ENCODE results near the gene FBXO22.

FBXO22 gene

GRCh38 chr15:75989045-75989444 is 85.4 kb downstream of the FBXO22 start:
- no peak for DNase-seq
- no peak overlapping the region for H3K4me3 ChIP-seq
- intact Hi-C loops (cut with DNase I; ENCODE audit: low total_unique reads): no loop called here
- H3K27me3 ChIP-seq: no peaks in the 10 kb centered on the region
- no peaks in the 10 kb centered on the region for H3K36me3 ChIP-seq
- TF ChIP-seq, protein P1, sequence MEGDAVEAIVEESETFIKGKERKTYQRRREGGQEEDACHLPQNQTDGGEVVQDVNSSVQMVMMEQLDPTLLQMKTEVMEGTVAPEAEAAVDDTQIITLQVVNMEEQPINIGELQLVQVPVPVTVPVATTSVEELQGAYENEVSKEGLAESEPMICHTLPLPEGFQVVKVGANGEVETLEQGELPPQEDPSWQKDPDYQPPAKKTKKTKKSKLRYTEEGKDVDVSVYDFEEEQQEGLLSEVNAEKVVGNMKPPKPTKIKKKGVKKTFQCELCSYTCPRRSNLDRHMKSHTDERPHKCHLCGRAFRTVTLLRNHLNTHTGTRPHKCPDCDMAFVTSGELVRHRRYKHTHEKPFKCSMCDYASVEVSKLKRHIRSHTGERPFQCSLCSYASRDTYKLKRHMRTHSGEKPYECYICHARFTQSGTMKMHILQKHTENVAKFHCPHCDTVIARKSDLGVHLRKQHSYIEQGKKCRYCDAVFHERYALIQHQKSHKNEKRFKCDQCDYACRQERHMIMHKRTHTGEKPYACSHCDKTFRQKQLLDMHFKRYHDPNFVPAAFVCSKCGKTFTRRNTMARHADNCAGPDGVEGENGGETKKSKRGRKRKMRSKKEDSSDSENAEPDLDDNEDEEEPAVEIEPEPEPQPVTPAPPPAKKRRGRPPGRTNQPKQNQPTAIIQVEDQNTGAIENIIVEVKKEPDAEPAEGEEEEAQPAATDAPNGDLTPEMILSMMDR (IDR thresholded peaks at IDR 0.05): no peak
- peaks cover 0 to 8% (median 5%) of the 10 kb centered on the region in 3 donors for H3K9me3 ChIP-seq
- no peaks in the 10 kb centered on the region for H3K4me1 ChIP-seq
- no peak overlapping the region for H3K27ac ChIP-seq

- Histone ChIP-seq H3K4me1 (no peaks in the 10 kb centered on the region), H3K27ac (no peak overlapping the region), H3K27me3 (no peaks in the 10 kb centered on the region), H3K36me3 (no peaks in the 10 kb centered on the region), H3K9me3 (peaks cover 0 to 11% (median 5%) of the 10 kb centered on the region in 3 donors), H3K4me3 (no peak overlapping the region)
- TF ChIP-seq, protein P1 (IDR thresholded peaks at IDR 0.05): no peak
- no peak for DNase-seq
- intact Hi-C loops (cut with DNase I; ENCODE audit: low total_unique reads): no loop called here
Observed at GRCh38 chr15:75989875-75990274, 86.2 kb downstream of the FBXO22 start.

Measured in tibial artery (tissue), 4 donors.